HCT116 (cell line): Measurements from ENCODE around the gene PRICKLE2. TPM values are rescaled to one million over a fixed set of nuclear protein-coding genes. Genes with fewer than 3 reads are reported as not detected.

Source experiments
- ATAC-seq: fragments of 200-7000 bp; cut with Tn5 transposase; 2 replicates; pipeline ENCODE4 v1.9.1; 2020; ENCODE audit warnings: mild to moderate bottlenecking, moderate library complexity
- BruUV-seq: library from RNA; stranded (reverse); fragments of 400-500 nt; replicated peaks from 2 replicates; lab custom pipeline; 2021; lab: Mats Ljungman, UMichigan
- CTCF ChIA-PET: fragments of 300-600 bp; sonication (Branson Sonifier 250); formaldehyde crosslinking; loops from one replicate; lab custom pipeline; 2021; ENCODE audit warnings: antibody characterized with exemption; lab: Charles Lee
- POLR2A ChIA-PET: fragments of 300-600, 350-600 bp; sonication (Branson Sonifier 250); formaldehyde crosslinking; loops from one replicate; lab custom pipeline; 2021; ENCODE audit warnings: antibody characterized with exemption; lab: Charles Lee
- RAD21 ChIA-PET, 2 experiments: fragments of 300-600 bp; sonication (Branson Sonifier 250); formaldehyde crosslinking; loops; one replicate each; lab custom pipeline; 2023; ENCODE audit warnings: low total read pairs in 2 of 2; ENCODE audit not compliant: uncharacterized antibody in 2 of 2, unreplicated experiment in 2 of 2, low non-redundant PET in 1 of 2; lab: Charles Lee
- DNase-seq: peaks from one replicate; pipeline ENCODE4 v3.0.0-alpha.2; 2010; ENCODE audit warnings: low read depth, low spot score
- H2AFZ ChIP-seq: fragments of 200-600 bp; shearing (Covaris generic), sonication (generic); 2 replicates; pipeline ENCODE4 v1.6.1; 2017; ENCODE audit warnings: low read depth, mixed run types, mixed read lengths, antibody characterized with exemption, low read length; ENCODE audit not compliant: poor library complexity, severe bottlenecking
- H3K27ac ChIP-seq: 2 replicates; pipeline ENCODE4 v1.5.1; 2012; ENCODE audit warnings: low read depth, low read length
- H3K27me3 ChIP-seq: fragments of 200-600 bp; sonication (generic); 2 replicates; pipeline ENCODE4 v1.6.1; 2016; ENCODE audit warnings: mixed run types, low read length, mixed read lengths; ENCODE audit not compliant: insufficient read depth
- H3K36me3 ChIP-seq, 2 experiments: fragments of 200-500 bp in 1 of 2; fragments of 200-600 bp in 1 of 2; sonication (Bioruptor generic) in 1 of 2; sonication (generic) in 1 of 2; 2 replicates each; pipeline versions ENCODE4 v1.5.1 to v1.6.1; 2014 to 2016; ENCODE audit warnings: low read length in 2 of 2, inconsistent platforms in 1 of 2, mixed read lengths in 1 of 2, mixed run types in 1 of 2; ENCODE audit not compliant: insufficient read depth in 2 of 2, control insufficient read depth in 1 of 2
- H3K4me1 ChIP-seq, 2 experiments: fragments of 200-600 bp in 1 of 2; sonication (generic) in 1 of 2; 2 replicates each; pipeline versions ENCODE4 v1.5.1 to v1.6.1; 2012 to 2017; ENCODE audit warnings: low read length in 2 of 2, inconsistent platforms in 1 of 2, mild to moderate bottlenecking in 1 of 2, mixed read lengths in 1 of 2, mixed run types in 1 of 2, moderate library complexity in 1 of 2; ENCODE audit not compliant: insufficient read depth in 2 of 2, control insufficient read depth in 1 of 2
- H3K4me2 ChIP-seq: fragments of 200-600 bp; sonication (generic); 2 replicates; pipeline ENCODE4 v1.6.1; 2017; ENCODE audit warnings: mixed run types, low read length, mixed read lengths
- H3K4me3 ChIP-seq, 2 experiments: fragments of 200-600 bp in 1 of 2; sonication (generic) in 1 of 2; replicated peaks in 1 of 2; 2 replicates each; pipeline ENCODE4 v1.5.1; 2011 to 2016; ENCODE audit warnings: low read length in 2 of 2, control low read depth in 1 of 2, low read depth in 1 of 2, mild to moderate bottlenecking in 1 of 2, mixed read lengths in 1 of 2, mixed run types in 1 of 2
- H3K79me2 ChIP-seq: fragments of 200-600 bp; sonication (generic); 2 replicates; pipeline ENCODE4 v1.6.1; 2017; ENCODE audit warnings: mild to moderate bottlenecking, mixed run types, low read length, moderate library complexity, mixed read lengths; ENCODE audit not compliant: insufficient read depth
- H3K9ac ChIP-seq: fragments of 200-600 bp; sonication (generic); 2 replicates; pipeline ENCODE4 v1.6.1; 2016; ENCODE audit warnings: low read length, mixed read lengths
- H3K9me2 ChIP-seq: fragments of 200-600 bp; sonication (generic), shearing (Covaris generic); 2 replicates; pipeline ENCODE4 v1.6.1; 2017; ENCODE audit warnings: mixed run types, mild to moderate bottlenecking, moderate library complexity; ENCODE audit not compliant: insufficient read depth
- H3K9me3 ChIP-seq, 2 experiments: fragments of 200-500 bp in 1 of 2; fragments of 200-600 bp in 1 of 2; sonication (Bioruptor generic) in 1 of 2; sonication (generic) in 1 of 2; 2 replicates each; pipeline ENCODE4 v1.6.1; 2014 to 2017; ENCODE audit warnings: low read length in 2 of 2, mixed read lengths in 2 of 2, inconsistent platforms in 1 of 2, low read depth in 1 of 2, mild to moderate bottlenecking in 1 of 2, mixed run types in 1 of 2, moderate library complexity in 1 of 2; ENCODE audit not compliant: control insufficient read depth in 1 of 2, insufficient read depth in 1 of 2
- H4K20me1 ChIP-seq: fragments of 200-600 bp; sonication (generic), shearing (Covaris generic); 2 replicates; pipeline ENCODE4 v1.6.1; 2017; ENCODE audit warnings: mixed run types, mild to moderate bottlenecking, moderate library complexity; ENCODE audit not compliant: insufficient read depth
- EGR1 ChIP-seq: IDR thresholded peaks from 2 replicates; pipeline ENCODE4 v1.6.1; 2012; ENCODE audit warnings: low read depth
- ELF1 ChIP-seq: IDR thresholded peaks from 2 replicates; pipeline ENCODE4 v1.6.1; 2012; ENCODE audit warnings: low read depth, borderline replicate concordance
- EZH2phosphoT487 ChIP-seq: fragments of 200-600 bp; IDR thresholded peaks from 2 replicates; pipeline ENCODE4 v1.6.1; 2018; ENCODE audit warnings: antibody characterized with exemption, borderline replicate concordance
- FOSL1 ChIP-seq: IDR thresholded peaks from 2 replicates; pipeline ENCODE4 v1.6.1; 2012; ENCODE audit warnings: low read depth
- POLR2A ChIP-seq: IDR thresholded peaks from 2 replicates; pipeline ENCODE4 v1.7.0; 2011; ENCODE audit warnings: borderline replicate concordance; ENCODE audit not compliant: insufficient read depth, insufficient read length; ENCODE audit errors: extremely low read depth
- POLR2AphosphoS5 ChIP-seq: IDR thresholded peaks from 2 replicates; pipeline ENCODE4 v1.6.1; 2011; ENCODE audit warnings: mild to moderate bottlenecking, low read depth, low read length, moderate library complexity
- RAD21 ChIP-seq: IDR thresholded peaks from 2 replicates; pipeline ENCODE4 v1.6.1; 2012; ENCODE audit warnings: low read depth, mild to moderate bottlenecking
- SIN3A ChIP-seq: IDR thresholded peaks from 2 replicates; pipeline ENCODE4 v1.6.1; 2012; ENCODE audit warnings: low read depth
- SP1 ChIP-seq: IDR thresholded peaks from 2 replicates; pipeline ENCODE4 v1.6.1; 2012; ENCODE audit warnings: low read depth
- TCF7L2 ChIP-seq: IDR thresholded peaks from 2 replicates; pipeline ENCODE4 v1.7.0; 2011; ENCODE audit warnings: borderline replicate concordance, inconsistent platforms; ENCODE audit not compliant: insufficient read depth, insufficient read length; ENCODE audit errors: extremely low read depth
- ZNF274 ChIP-seq: fragments of 200-500 bp; sonication (Bioruptor generic); IDR thresholded peaks from 2 replicates; pipeline ENCODE4 v1.6.1; 2014; ENCODE audit warnings: mild to moderate bottlenecking, low read depth, low read length, inconsistent platforms
- intact Hi-C: fragments of 100-400 bp; cut with micrococcal nuclease; formaldehyde crosslinking; loops from 2 replicates; pipeline ENCODE4 v1.10.0; 2022
- total RNA-seq: library from RNA; stranded (reverse); gene quantifications from one replicate; pipeline ENCODE4 v1.2.1, GENCODE V29; 2021; ENCODE audit not compliant: unreplicated experiment
- TF ChIP-seq, protein P1 (sequence below): IDR thresholded peaks from 2 replicates; pipeline ENCODE4 v1.6.1; 2012
- TF ChIP-seq, protein P2 (sequence below), 3 experiments: fragments of 200-600 bp in 1 of 3; sonication (generic) in 1 of 3; IDR thresholded peaks in 2 of 3; conservative IDR thresholded peaks in 1 of 3; 2 replicates each; pipeline ENCODE4 v1.5.1; 2012 to 2017; ENCODE audit warnings: low read depth in 2 of 3, low read length in 2 of 3, antibody characterized with exemption in 1 of 3, borderline replicate concordance in 1 of 3, control low read depth in 1 of 3, mild to moderate bottlenecking in 1 of 3, mixed read lengths in 1 of 3, mixed run types in 1 of 3, moderate library complexity in 1 of 3; ENCODE audit not compliant: insufficient read depth in 1 of 3
- TF ChIP-seq, protein P3 (sequence below): IDR thresholded peaks from 2 replicates; pipeline ENCODE4 v1.6.1; 2011; ENCODE audit warnings: mild to moderate bottlenecking, low read length, moderate library complexity; ENCODE audit not compliant: insufficient replicate concordance; ENCODE audit errors: extremely low read depth

Gene PRICKLE2
- total RNA-seq, 1 experiment from 2014 or later = 0.05 TPM

- CTCF ChIA-PET = no interaction called here
- no peak for DNase-seq
- Histone ChIP-seq H3K9ac (no peak overlapping the region), H3K36me3 (no peaks in the 10 kb centered on the region), H3K4me1 (no peaks in the 10 kb centered on the region)
- RAD21 ChIA-PET = no interaction called here
- no peak for TF ChIP-seq TCF7L2
- no peak for TF ChIP-seq SP1
- TF ChIP-seq FOSL1 = no peak
- TF ChIP-seq, protein P1, sequence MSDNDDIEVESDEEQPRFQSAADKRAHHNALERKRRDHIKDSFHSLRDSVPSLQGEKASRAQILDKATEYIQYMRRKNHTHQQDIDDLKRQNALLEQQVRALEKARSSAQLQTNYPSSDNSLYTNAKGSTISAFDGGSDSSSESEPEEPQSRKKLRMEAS = no peak
- TF ChIP-seq, all 23 proteins: peak for 0
- H3K9me2 ChIP-seq = no peaks in the 10 kb centered on the region
- H3K27ac ChIP-seq = no peak overlapping the region
- POLR2A ChIA-PET = no interaction called here
- no peak overlapping the region for H2AFZ ChIP-seq
- H4K20me1 ChIP-seq = no peaks in the 10 kb centered on the region
- H3K79me2 ChIP-seq = no peaks in the 10 kb centered on the region
- no peak for ATAC-seq
- H3K9me3 ChIP-seq = no peaks in the 10 kb centered on the region
- BruUV-seq = no TSS peak
- peaks cover 27% of the 10 kb centered on the region for H3K27me3 ChIP-seq
- intact Hi-C loops = loop anchor here (2.0 kb wide), 1 partner anchor 137 kb away; no protein-coding TSS in a partner anchor
- H3K4me2 ChIP-seq = no peak overlapping the region
- H3K4me3 ChIP-seq = no peak overlapping the region
Observed at GRCh38 chr3:64167868-64168267, 57.4 kb downstream of the PRICKLE2 start.

DNA sequence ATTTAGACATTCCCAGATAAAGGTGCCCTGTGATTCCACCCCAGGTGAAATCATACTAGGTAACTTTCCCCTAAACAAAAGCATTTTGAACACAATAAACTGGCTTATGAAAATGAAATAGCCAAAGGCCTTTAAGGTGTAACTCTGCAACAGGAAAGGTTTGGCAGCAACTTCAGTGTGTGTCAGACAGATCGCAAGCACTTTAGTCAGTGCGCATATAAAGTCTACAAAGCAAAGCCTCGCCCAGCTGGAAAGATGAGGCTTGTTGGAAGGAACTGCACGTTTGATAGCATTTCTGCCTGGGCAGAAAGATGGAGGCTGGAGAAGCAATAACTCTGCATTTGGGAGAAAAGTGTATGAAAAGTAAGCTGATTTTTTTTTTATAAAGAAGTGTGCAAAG lies 57.9 kb downstream of the PRICKLE2 start:
- BruUV-seq = no TSS peak
- intact Hi-C loops = loop anchor here (2.0 kb wide), 1 partner anchor 137 kb away; no protein-coding TSS in a partner anchor
- CTCF ChIA-PET = no interaction called here
- Histone ChIP-seq H3K27ac (no peak overlapping the region), H4K20me1 (no peaks in the 10 kb centered on the region), H3K4me3 (no peak overlapping the region), H2AFZ (no peak overlapping the region), H3K9me2 (no peaks in the 10 kb centered on the region), H3K79me2 (no peaks in the 10 kb centered on the region), H3K9me3 (no peaks in the 10 kb centered on the region), H3K4me2 (no peak overlapping the region), H3K4me1 (no peaks in the 10 kb centered on the region), H3K36me3 (no peaks in the 10 kb centered on the region), H3K27me3 (peaks cover 27% of the 10 kb centered on the region), H3K9ac (no peak overlapping the region)
- POLR2A ChIA-PET = no interaction called here
- DNase-seq = no peak
- ATAC-seq = no peak
- TF ChIP-seq, protein P2, sequence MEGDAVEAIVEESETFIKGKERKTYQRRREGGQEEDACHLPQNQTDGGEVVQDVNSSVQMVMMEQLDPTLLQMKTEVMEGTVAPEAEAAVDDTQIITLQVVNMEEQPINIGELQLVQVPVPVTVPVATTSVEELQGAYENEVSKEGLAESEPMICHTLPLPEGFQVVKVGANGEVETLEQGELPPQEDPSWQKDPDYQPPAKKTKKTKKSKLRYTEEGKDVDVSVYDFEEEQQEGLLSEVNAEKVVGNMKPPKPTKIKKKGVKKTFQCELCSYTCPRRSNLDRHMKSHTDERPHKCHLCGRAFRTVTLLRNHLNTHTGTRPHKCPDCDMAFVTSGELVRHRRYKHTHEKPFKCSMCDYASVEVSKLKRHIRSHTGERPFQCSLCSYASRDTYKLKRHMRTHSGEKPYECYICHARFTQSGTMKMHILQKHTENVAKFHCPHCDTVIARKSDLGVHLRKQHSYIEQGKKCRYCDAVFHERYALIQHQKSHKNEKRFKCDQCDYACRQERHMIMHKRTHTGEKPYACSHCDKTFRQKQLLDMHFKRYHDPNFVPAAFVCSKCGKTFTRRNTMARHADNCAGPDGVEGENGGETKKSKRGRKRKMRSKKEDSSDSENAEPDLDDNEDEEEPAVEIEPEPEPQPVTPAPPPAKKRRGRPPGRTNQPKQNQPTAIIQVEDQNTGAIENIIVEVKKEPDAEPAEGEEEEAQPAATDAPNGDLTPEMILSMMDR (IDR thresholded peaks at IDR 0.05 in 2 of 3, conservative IDR thresholded peaks at IDR 0.05 in 1 of 3; ENCODE audit: borderline replicate concordance in 1 of 3, insufficient read depth in 1 of 3, low read depth in 2 of 3, low read length in 2 of 3) = no peak
- TF ChIP-seq RAD21 (no peak), POLR2A (no peak), EGR1 (no peak), FOSL1 (no peak), ZNF274 (no peak), EZH2phosphoT487 (no peak), SIN3A (no peak), POLR2AphosphoS5 (no peak), ELF1 (no peak)
- TF ChIP-seq, protein P3, sequence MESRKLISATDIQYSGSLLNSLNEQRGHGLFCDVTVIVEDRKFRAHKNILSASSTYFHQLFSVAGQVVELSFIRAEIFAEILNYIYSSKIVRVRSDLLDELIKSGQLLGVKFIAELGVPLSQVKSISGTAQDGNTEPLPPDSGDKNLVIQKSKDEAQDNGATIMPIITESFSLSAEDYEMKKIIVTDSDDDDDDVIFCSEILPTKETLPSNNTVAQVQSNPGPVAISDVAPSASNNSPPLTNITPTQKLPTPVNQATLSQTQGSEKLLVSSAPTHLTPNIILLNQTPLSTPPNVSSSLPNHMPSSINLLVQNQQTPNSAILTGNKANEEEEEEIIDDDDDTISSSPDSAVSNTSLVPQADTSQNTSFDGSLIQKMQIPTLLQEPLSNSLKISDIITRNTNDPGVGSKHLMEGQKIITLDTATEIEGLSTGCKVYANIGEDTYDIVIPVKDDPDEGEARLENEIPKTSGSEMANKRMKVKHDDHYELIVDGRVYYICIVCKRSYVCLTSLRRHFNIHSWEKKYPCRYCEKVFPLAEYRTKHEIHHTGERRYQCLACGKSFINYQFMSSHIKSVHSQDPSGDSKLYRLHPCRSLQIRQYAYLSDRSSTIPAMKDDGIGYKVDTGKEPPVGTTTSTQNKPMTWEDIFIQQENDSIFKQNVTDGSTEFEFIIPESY = no peak
- RAD21 ChIA-PET = no interaction called here
